ENCODE data around the gene DNM3. TPM values are rescaled to one million over a fixed set of nuclear protein-coding genes. Genes with fewer than 3 reads are reported as not detected.
A peak's percentile ranks its signal among the peaks of the same experiment; 100 is the strongest.

The DNM3 gene
- total and polyA plus RNA-seq, 2 experiments from 2014 or later, result 5.2 to 12.2 TPM

DNA sequence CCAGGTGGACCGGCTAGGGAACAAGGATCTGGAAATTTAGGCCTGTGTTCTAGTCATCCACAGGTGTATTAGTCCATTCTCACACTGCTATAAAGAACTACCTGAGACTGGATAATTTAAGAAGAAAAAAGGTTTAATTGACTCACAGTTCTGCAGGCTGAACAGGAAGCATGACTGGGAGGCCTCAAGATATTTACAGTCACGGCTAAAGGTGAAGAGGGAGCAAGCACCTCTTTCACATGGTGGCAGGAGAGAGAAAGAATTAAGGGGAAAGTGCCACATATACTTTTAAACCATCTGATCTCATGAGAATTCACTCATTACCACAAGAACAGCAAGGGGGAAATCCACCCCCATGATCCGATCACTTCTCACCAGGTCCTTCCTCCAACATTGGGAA lies 404.5 kb downstream of the DNM3 start:
- Histone ChIP-seq H3K79me2 (replicated peaks; ENCODE audit: insufficient read depth) (no peaks in the 10 kb centered on the region), H3F3A (replicated peaks; ENCODE audit: low read depth) (no peaks in the 10 kb centered on the region), H4K20me1 (replicated peaks; ENCODE audit: insufficient read depth) (no peaks in the 10 kb centered on the region), H3K36me3 (ENCODE audit: insufficient read depth) (no peaks in the 10 kb centered on the region), H3K27ac (ENCODE audit: low read depth) (no peak overlapping the region), H2AFZ (no peak overlapping the region), H3K4me3 (no peak overlapping the region), H3K27me3 (ENCODE audit: insufficient read depth) (no peaks in the 10 kb centered on the region), H3K4me2 (no peak overlapping the region), H3K9me2 (ENCODE audit: insufficient read depth) (no peaks in the 10 kb centered on the region; the same call in 1 of the 2 replicates), H3K4me1 (ENCODE audit: insufficient read depth) (no peaks in the 10 kb centered on the region)
- Mint-ChIP-seq H3K27me3 (ENCODE audit: insufficient read depth, low read depth, poor library complexity) (peaks cover 3% of the 10 kb centered on the region), H3K4me1 (peaks cover 8% of the 10 kb centered on the region; the same call in 2 of the 3 replicates), H3K9me3 (no peaks in the 10 kb centered on the region; the same call in 2 of the 3 replicates), H3K4me3 (no peak overlapping the region; the same call in 2 of the 3 replicates), H3K27ac (0 out of 2 replicates have a peak overlapping the region, but pooled peaks have one; percentile 27), H3K36me3 (ENCODE audit: low read depth) (no peaks in the 10 kb centered on the region)
- TF ChIP-seq, protein P1, sequence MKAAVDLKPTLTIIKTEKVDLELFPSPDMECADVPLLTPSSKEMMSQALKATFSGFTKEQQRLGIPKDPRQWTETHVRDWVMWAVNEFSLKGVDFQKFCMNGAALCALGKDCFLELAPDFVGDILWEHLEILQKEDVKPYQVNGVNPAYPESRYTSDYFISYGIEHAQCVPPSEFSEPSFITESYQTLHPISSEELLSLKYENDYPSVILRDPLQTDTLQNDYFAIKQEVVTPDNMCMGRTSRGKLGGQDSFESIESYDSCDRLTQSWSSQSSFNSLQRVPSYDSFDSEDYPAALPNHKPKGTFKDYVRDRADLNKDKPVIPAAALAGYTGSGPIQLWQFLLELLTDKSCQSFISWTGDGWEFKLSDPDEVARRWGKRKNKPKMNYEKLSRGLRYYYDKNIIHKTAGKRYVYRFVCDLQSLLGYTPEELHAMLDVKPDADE (IDR thresholded peaks at IDR 0.05), result no peak
- no peak for TF ChIP-seq EZH2phosphoT487 (IDR thresholded peaks at IDR 0.05; ENCODE audit: unreplicated experiment)
- TF ChIP-seq, protein P2, sequence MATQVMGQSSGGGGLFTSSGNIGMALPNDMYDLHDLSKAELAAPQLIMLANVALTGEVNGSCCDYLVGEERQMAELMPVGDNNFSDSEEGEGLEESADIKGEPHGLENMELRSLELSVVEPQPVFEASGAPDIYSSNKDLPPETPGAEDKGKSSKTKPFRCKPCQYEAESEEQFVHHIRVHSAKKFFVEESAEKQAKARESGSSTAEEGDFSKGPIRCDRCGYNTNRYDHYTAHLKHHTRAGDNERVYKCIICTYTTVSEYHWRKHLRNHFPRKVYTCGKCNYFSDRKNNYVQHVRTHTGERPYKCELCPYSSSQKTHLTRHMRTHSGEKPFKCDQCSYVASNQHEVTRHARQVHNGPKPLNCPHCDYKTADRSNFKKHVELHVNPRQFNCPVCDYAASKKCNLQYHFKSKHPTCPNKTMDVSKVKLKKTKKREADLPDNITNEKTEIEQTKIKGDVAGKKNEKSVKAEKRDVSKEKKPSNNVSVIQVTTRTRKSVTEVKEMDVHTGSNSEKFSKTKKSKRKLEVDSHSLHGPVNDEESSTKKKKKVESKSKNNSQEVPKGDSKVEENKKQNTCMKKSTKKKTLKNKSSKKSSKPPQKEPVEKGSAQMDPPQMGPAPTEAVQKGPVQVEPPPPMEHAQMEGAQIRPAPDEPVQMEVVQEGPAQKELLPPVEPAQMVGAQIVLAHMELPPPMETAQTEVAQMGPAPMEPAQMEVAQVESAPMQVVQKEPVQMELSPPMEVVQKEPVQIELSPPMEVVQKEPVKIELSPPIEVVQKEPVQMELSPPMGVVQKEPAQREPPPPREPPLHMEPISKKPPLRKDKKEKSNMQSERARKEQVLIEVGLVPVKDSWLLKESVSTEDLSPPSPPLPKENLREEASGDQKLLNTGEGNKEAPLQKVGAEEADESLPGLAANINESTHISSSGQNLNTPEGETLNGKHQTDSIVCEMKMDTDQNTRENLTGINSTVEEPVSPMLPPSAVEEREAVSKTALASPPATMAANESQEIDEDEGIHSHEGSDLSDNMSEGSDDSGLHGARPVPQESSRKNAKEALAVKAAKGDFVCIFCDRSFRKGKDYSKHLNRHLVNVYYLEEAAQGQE (IDR thresholded peaks at IDR 0.05; ENCODE audit: unreplicated experiment), result no peak
- TF ChIP-seq, protein P3, sequence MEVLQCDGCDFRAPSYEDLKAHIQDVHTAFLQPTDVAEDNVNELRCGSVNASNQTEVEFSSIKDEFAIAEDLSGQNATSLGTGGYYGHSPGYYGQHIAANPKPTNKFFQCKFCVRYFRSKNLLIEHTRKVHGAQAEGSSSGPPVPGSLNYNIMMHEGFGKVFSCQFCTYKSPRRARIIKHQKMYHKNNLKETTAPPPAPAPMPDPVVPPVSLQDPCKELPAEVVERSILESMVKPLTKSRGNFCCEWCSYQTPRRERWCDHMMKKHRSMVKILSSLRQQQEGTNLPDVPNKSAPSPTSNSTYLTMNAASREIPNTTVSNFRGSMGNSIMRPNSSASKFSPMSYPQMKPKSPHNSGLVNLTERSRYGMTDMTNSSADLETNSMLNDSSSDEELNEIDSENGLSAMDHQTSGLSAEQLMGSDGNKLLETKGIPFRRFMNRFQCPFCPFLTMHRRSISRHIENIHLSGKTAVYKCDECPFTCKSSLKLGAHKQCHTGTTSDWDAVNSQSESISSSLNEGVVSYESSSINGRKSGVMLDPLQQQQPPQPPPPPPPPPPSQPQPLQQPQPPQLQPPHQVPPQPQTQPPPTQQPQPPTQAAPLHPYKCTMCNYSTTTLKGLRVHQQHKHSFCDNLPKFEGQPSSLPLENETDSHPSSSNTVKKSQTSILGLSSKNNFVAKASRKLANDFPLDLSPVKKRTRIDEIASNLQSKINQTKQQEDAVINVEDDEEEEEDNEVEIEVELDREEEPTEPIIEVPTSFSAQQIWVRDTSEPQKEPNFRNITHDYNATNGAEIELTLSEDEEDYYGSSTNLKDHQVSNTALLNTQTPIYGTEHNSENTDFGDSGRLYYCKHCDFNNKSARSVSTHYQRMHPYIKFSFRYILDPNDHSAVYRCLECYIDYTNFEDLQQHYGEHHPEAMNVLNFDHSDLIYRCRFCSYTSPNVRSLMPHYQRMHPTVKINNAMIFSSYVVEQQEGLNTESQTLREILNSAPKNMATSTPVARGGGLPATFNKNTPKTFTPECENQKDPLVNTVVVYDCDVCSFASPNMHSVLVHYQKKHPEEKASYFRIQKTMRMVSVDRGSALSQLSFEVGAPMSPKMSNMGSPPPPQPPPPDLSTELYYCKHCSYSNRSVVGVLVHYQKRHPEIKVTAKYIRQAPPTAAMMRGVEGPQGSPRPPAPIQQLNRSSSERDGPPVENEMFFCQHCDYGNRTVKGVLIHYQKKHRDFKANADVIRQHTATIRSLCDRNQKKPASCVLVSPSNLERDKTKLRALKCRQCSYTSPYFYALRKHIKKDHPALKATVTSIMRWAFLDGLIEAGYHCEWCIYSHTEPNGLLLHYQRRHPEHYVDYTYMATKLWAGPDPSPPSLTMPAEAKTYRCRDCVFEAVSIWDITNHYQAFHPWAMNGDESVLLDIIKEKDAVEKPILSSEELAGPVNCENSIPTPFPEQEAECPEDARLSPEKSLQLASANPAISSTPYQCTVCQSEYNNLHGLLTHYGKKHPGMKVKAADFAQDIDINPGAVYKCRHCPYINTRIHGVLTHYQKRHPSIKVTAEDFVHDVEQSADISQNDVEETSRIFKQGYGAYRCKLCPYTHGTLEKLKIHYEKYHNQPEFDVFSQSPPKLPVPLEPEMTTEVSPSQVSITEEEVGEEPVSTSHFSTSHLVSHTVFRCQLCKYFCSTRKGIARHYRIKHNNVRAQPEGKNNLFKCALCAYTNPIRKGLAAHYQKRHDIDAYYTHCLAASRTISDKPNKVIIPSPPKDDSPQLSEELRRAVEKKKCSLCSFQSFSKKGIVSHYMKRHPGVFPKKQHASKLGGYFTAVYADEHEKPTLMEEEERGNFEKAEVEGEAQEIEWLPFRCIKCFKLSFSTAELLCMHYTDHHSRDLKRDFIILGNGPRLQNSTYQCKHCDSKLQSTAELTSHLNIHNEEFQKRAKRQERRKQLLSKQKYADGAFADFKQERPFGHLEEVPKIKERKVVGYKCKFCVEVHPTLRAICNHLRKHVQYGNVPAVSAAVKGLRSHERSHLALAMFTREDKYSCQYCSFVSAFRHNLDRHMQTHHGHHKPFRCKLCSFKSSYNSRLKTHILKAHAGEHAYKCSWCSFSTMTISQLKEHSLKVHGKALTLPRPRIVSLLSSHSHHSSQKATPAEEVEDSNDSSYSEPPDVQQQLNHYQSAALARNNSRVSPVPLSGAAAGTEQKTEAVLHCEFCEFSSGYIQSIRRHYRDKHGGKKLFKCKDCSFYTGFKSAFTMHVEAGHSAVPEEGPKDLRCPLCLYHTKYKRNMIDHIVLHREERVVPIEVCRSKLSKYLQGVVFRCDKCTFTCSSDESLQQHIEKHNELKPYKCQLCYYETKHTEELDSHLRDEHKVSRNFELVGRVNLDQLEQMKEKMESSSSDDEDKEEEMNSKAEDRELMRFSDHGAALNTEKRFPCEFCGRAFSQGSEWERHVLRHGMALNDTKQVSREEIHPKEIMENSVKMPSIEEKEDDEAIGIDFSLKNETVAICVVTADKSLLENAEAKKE (CRISPR knock-in tag; IDR thresholded peaks at IDR 0.05), result no peak
- TF ChIP-seq, protein P4, sequence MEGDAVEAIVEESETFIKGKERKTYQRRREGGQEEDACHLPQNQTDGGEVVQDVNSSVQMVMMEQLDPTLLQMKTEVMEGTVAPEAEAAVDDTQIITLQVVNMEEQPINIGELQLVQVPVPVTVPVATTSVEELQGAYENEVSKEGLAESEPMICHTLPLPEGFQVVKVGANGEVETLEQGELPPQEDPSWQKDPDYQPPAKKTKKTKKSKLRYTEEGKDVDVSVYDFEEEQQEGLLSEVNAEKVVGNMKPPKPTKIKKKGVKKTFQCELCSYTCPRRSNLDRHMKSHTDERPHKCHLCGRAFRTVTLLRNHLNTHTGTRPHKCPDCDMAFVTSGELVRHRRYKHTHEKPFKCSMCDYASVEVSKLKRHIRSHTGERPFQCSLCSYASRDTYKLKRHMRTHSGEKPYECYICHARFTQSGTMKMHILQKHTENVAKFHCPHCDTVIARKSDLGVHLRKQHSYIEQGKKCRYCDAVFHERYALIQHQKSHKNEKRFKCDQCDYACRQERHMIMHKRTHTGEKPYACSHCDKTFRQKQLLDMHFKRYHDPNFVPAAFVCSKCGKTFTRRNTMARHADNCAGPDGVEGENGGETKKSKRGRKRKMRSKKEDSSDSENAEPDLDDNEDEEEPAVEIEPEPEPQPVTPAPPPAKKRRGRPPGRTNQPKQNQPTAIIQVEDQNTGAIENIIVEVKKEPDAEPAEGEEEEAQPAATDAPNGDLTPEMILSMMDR (conservative IDR thresholded peaks at IDR 0.05; ENCODE audit: low read depth in 2 of 2), result no peak
- no peak for ATAC-seq
- DNase-seq (ENCODE audit: low spot score), result no peak
